ENCODE measurements around the gene UVRAG.

- TF ChIP-seq CTCF (IDR thresholded peaks at IDR 0.05) (no peak), POLR2A (IDR thresholded peaks at IDR 0.05) (no peak)
Measured at GRCh38 chr11:75780888-75781287, 34.1 kb upstream of the UVRAG start.
